KBM-7 (cell line): ENCODE results near the gene YLPM1.
"Not testable (repeated sequence)": the region's sequence is repeated elsewhere in the genome, so short reads cannot be mapped to it uniquely, and the experiment has no call there.

Experiments used
- DNase-seq: peaks from one replicate; pipeline ENCODE4 v3.0.0-alpha.2; 2015
- in situ Hi-C: fragments of 300-500 bp; cut with MboI; formaldehyde crosslinking; loops from 2 replicates; pipeline ENCODE4 v1.14.3; 2020; ENCODE audit warnings: low sequenced_read_pairs, low pct_unique_long_range_greater_than_20kb, mixed read lengths

Gene YLPM1

GRCh38 chr14:74762917-74763802 lies at the start of gene YLPM1:
Gene YLPM1 (plus strand): TSS chr14:74763316. CDS start chr14:74763490, 174 bp downstream.
- DNase-seq, result peak; percentile 98
- in situ Hi-C loops, result no loop called here

GRCh38 chr14:74713395-74713735 lies 49.8 kb upstream of the YLPM1 start:
- in situ Hi-C loops, result no loop called here
- DNase-seq, result no peak

GRCh38 chr14:74720526-74720925 lies 42.6 kb upstream of the YLPM1 start:
- in situ Hi-C loops, result no loop called here
- no peak for DNase-seq

GRCh38 chr14:74723134-74723533 lies 40.0 kb upstream of the YLPM1 start:
- DNase-seq, result no peak
- in situ Hi-C loops, result no loop called here

DNA sequence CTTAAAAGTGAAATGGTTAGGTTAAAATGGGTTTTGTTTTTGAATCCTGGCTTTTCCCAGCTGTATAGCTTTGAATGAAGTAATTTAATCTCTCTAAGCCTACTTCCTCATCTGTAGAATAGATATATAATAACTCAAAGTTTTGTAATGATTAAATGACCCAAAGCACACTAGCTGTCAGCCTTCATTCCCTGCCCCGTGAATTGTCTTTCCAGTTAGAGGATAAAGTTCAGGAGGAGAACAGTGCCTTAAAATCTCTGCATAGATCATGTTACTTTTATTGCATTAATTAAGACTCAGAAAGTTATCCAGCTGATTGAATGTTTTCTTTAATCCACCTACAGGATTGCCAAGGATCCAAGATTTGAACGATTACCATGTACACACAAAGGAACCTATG lies 30.7 kb upstream of the YLPM1 start:
- in situ Hi-C loops, result no loop called here
- DNase-seq, result no peak

- no peak for DNase-seq
- in situ Hi-C loops, result no loop called here
Measured at GRCh38 chr14:74733221-74733620, 29.9 kb upstream of the YLPM1 start.

DNA sequence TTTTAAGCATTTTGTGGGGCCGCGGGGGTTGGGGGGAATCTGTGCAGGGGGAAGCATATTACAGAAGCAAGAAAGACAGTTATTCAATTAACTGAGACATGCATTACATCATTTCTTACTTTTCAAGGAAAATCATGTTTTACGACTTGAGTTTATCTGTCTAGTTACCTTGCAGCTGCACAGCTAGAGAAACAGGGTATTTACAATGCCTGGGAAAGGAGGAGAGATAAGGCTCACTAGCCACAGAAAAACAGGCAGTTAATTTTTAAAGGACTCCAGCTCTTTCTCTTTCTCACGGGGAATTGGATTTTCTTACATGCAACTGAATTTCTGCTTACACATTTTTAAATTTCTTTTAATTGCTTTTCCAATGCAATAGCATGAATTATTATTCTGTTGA lies 28.0 kb upstream of the YLPM1 start:
- DNase-seq, result no peak
- in situ Hi-C loops, result no loop called here

DNA sequence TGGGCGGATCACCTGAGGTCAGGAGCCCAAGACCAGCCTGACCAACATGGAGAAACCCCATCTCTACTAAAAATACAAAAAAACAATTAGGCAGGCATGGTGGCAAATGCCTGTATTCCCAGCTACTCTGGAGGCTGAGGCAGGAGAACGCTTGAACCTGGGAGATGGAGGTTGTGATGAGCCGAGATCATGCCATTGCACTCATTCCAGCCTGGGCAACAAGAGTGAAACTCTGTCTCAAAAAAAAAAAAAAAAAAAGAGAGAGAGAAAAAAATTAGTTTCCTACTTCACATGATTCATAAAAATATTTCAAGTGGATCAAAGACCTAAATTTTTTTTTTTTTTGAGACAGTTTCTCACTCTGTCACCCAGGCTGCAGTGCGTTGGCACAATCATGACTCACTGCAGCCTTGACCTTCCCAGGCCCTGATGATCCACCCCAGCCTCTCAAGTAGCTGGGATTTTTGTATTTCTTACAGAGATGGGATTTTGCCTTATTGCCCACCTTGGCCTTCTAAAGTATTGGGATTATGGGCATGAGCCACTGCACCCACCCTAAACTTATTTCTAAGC lies 25.3 kb upstream of the YLPM1 start:
- DNase-seq, result no peak
- in situ Hi-C loops, result no loop called here

DNA sequence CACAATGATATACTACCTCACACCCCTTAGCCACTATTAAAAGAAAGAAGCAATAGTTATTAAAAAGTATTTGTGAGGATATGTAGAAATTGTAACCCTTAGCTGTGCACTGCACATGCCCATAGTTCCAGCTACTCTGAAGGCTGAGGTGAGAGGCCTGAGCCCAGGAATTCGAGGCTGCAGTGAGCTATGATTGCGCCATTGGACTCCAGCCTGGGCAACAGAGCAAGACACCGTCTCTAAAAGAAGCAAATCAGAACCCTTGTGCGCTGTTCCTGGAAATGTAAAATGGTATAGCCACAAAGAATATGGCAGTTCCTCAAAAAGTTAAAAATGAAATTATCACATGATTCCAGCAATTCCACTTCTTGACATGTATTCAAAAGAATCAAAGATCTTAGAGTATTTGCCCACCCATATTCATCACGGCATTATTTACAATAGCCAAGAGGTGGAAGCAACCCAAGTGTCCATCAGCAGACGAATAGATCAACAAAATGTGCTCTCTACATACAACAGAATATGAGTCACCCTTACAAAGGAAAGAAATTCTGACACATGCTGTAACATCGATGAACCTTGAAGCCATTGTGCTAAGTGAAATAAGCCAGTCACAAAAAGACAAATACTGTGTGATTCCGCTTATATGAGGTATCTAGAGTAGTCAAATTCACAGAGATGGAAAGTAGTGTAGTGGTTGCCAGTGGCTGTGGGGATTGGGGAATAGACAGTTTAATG lies 23.7 kb upstream of the YLPM1 start:
- in situ Hi-C loops, result no loop called here
- DNase-seq, result no peak

GRCh38 chr14:74747237-74747636 lies 15.9 kb upstream of the YLPM1 start:
- in situ Hi-C loops, result no loop called here
- DNase-seq, result no peak

GRCh38 chr14:74754157-74754556 lies 9.0 kb upstream of the YLPM1 start:
- DNase-seq, result no peak
- in situ Hi-C loops, result no loop called here

DNA sequence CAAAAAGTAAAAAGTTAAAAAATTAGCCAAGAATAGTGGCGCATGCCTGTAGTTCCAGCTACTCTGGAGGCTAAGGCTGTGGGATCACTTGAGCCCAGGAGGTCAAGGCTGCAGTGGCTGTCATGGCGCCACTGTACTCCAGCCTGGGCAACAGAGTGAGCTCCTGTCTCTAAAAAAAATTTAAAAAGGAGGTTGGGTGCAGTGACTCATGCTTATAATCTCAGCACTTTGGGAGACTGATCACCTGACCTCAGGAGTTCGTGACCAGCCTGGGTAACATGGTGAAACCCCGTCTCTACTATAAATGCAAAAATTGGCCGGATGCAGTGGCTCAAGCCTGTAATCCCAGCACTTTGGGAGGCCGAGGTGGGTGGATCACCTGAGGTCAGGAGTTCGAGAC lies 8.2 kb upstream of the YLPM1 start:
- no peak for DNase-seq

GRCh38 chr14:74756326-74756725 lies 6.8 kb upstream of the YLPM1 start:
- in situ Hi-C loops, result no loop called here
- DNase-seq, result no peak

More for the DNA sequence above, 8.2 kb upstream of the YLPM1 start:
- in situ Hi-C loops, result no loop called here

DNA sequence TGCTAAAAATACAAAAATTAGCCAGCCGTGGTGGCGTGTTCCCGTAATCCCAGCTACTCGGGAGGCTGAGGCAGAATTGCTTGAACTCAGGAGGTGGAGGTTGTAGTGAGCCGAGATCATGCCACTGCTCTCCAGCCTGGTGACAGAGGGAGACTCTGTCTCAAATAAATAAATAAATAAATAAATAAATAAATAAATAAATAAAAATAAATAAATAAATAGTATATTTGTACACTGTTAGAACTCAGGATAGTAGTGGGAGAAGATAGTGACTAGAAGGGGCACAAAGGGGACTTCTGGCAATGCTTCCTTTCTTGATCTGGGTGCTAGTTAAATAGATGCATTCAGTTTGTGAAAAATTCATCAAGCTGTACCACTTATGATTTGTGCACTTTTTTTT lies 4.6 kb upstream of the YLPM1 start:
- in situ Hi-C loops, DNase-seq: not testable (repeated sequence)

DNA sequence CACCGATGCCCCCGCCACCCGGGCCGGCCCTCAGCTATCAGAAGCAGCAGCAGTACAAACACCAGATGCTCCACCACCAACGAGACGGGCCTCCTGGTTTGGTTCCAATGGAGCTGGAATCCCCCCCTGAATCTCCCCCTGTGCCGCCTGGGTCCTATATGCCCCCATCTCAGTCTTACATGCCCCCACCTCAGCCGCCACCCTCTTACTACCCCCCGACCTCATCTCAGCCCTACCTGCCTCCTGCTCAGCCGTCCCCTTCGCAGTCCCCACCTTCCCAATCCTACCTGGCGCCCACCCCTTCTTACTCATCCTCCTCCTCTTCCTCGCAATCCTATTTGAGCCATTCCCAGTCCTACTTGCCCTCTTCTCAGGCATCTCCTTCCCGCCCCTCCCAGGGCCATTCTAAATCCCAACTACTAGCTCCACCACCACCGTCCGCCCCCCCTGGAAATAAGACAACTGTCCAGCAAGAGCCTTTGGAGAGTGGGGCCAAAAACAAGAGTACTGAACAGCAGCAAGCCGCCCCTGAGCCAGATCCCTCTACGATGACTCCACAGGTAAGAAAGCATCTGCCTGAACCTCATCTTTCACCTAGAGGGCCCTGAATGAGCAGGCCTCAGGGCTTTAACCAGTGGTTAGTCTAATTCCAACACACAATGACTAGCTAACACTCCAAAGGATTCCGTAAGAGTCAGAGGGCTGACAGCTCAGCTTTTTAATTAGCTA lies 851 bp downstream of the YLPM1 start:
- peak; percentile 15 for DNase-seq
- in situ Hi-C loops, result no loop called here

GRCh38 chr14:74765721-74766120 lies 2.6 kb downstream of the YLPM1 start:
- peak; percentile 5 for DNase-seq
- in situ Hi-C loops, result no loop called here

- in situ Hi-C loops, result no loop called here
- DNase-seq, result no peak
Measured at GRCh38 chr14:74771399-74771798, 8.3 kb downstream of the YLPM1 start.

DNA sequence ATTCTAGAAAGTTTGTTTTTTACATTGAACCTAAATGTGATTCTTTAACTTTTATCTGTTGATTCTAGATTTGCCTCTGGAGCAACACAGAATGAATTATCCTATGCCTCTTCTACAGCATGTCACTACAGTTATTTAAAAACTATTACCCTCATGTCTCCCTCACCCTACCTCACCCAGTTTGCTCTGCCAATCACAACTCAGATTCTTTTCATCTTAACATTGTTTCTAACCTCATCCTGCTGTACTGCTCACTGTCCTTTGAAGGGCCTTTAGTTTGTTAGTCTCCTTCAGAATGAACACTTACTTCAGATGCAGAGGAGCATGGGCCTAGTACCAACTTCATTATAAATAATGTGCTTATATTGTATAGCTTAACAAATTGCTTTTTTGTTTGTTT lies 21.5 kb downstream of the YLPM1 start:
- DNase-seq, result no peak

GRCh38 chr14:74785056-74785613 lies 22.0 kb downstream of the YLPM1 start:
- no peak for DNase-seq
- in situ Hi-C loops, result no loop called here

More for the DNA sequence above, 21.5 kb downstream of the YLPM1 start:
- in situ Hi-C loops, result no loop called here
